HUES64 (cell line): ENCODE results near the gene PANK1.
A peak's percentile ranks its signal among the peaks of the same experiment; 100 is the strongest.

Experiments
- H3K27ac ChIP-seq: 2 replicates; pipeline ENCODE4 v1.7.0; 2013; ENCODE audit warnings: low read depth, low read length, inconsistent platforms
- H3K27me3 ChIP-seq: 2 replicates; pipeline ENCODE4 v1.6.1; 2013; ENCODE audit warnings: mild to moderate bottlenecking, low read length; ENCODE audit not compliant: insufficient read depth
- H3K36me3 ChIP-seq: 2 replicates; pipeline ENCODE4 v1.6.1; 2013; ENCODE audit warnings: mild to moderate bottlenecking, low read length; ENCODE audit not compliant: insufficient read depth
- H3K4me1 ChIP-seq: 2 replicates; pipeline ENCODE4 v1.6.1; 2013; ENCODE audit warnings: mild to moderate bottlenecking, low read length, moderate library complexity; ENCODE audit not compliant: insufficient read depth
- H3K4me3 ChIP-seq: 2 replicates; pipeline ENCODE4 v1.5.1; 2013; ENCODE audit warnings: mild to moderate bottlenecking, low read length, moderate library complexity
- H3K9ac ChIP-seq: 2 replicates; pipeline ENCODE4 v1.6.1; 2013; ENCODE audit warnings: mild to moderate bottlenecking, low read depth, low read length
- H3K9me3 ChIP-seq: 2 replicates; pipeline ENCODE4 v1.6.1; 2013; ENCODE audit warnings: low read depth, low read length; ENCODE audit not compliant: insufficient read depth
- WGBS: fragments of 150-250, 120-280 bp; methylation state at CpG from one replicate; pipeline ENCODE4 v1.1.7; 2013; ENCODE audit warnings: missing lambda C conversion rate; 5-methylcytosine and 5-hydroxymethylcytosine counted together

PANK1 gene

GRCh38 chr10:89535171-89536012, 109.7 kb downstream of the PANK1 start, which contains the start of gene SLC16A12:
Gene SLC16A12 (minus strand): TSS chr10:89535594. CDS start chr10:89462578, 73,016 bp downstream.
- H3K27ac ChIP-seq, result peak within 1 kb of the TSS; percentile 19; the same call in 1 of the 2 replicates
- peak within 1 kb of the TSS; percentile 58 for H3K9ac ChIP-seq
- WGBS, result under 1% methylated on average over 85 of the region's 87 CpGs
- H3K4me3 ChIP-seq, result peak within 1 kb of the TSS; percentile 61
- H3K4me1 ChIP-seq, result peaks cover 35% of the 10 kb centered on the region
- peaks cover 37% of the 10 kb centered on the region for H3K27me3 ChIP-seq
- H3K9me3 ChIP-seq, result no peaks in the 10 kb centered on the region
- no peaks in the 10 kb centered on the region for H3K36me3 ChIP-seq

- Histone ChIP-seq H3K4me1 (peaks cover 35% of the 10 kb centered on the region), H3K9me3 (no peaks in the 10 kb centered on the region), H3K27me3 (peaks cover 37% of the 10 kb centered on the region), H3K4me3 (peak overlapping the region; percentile 61), H3K27ac (no peak overlapping the region), H3K36me3 (no peaks in the 10 kb centered on the region), H3K9ac (peak overlapping the region; percentile 51; the same call in 1 of the 2 replicates)
- 8% methylated on average over 7 of the region's 8 CpGs for WGBS
Observed at GRCh38 chr10:89534826-89535166, 110.2 kb downstream of the PANK1 start.
